ENCODE data around the gene CEMIP. TPM values are rescaled to one million over a fixed set of nuclear protein-coding genes. Genes with fewer than 3 reads are reported as not detected.

CEMIP gene
- total and polyA plus RNA-seq, 2 of the 13 experiments (the other 11 are each of a cell fraction or from before 2014, with no cell fraction given): 4.3 to 28.5 TPM

DNA sequence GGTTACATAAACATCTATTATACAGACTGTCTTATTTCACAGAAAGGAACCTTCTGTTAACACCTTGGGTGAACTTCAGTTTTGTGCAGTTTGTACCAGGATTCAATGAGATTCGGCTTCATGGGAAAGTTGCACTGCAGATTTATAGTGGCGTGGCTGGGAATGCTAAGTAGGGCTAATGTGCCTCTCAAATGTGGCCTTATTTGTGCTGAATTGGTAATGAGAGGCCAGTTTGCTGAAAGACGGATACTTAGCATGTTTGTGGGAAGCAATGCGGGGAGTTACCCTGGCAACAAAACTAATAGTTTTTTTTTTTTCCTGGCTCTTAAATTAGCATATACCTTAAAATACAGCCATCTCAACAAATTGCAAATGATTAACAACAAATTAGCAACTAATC, 28.6 kb upstream of the CEMIP start:
- H3K27ac ChIP-seq (ENCODE audit: extremely low read length, insufficient read depth, low read length): no peak overlapping the region
- BruUV-seq (replicated peaks): no TSS peak
- no peak overlapping the region for H3K4me2 ChIP-seq (ENCODE audit: low read depth, low read length)
- ATAC-seq (no peak), FAIRE-seq (no peak), DNase-seq (ENCODE audit: low spot score) (no peak)
- ChIA-PET CTCF (ENCODE audit: low intra/inter-chr PET ratio, low total read pairs) (no interaction called here), POLR2A (no interaction called here)
- intact Hi-C loops (cut with micrococcal nuclease; ENCODE audit: unreplicated experiment): no loop called here
- in situ Hi-C loops (cut with HindIII; ENCODE audit: extremely low pct_ligation_motif_present, low pct_unique_long_range_greater_than_20kb): no loop called here
- H3K9me3 ChIP-seq (ENCODE audit: low read length): no peaks in the 10 kb centered on the region
- no peaks in the 10 kb centered on the region for H4K20me1 ChIP-seq (ENCODE audit: insufficient read depth, low read length)
- WGBS (ENCODE audit: low lambda C conversion rate): 97% methylated on average over 4 of the region's 4 CpGs
- H3K4me1 ChIP-seq (ENCODE audit: insufficient read depth, low read length): no peaks in the 10 kb centered on the region
- H3K9ac ChIP-seq (ENCODE audit: insufficient read depth, low read depth, low read length): no peak overlapping the region
- H3K36me3 ChIP-seq (replicated peaks in 1 of 2; ENCODE audit: control insufficient read depth in 1 of 2, insufficient read depth in 2 of 2, low read length in 2 of 2): no peaks in the 10 kb centered on the region; a peak in 2 of 5 replicates
- TF ChIP-seq, protein P1, sequence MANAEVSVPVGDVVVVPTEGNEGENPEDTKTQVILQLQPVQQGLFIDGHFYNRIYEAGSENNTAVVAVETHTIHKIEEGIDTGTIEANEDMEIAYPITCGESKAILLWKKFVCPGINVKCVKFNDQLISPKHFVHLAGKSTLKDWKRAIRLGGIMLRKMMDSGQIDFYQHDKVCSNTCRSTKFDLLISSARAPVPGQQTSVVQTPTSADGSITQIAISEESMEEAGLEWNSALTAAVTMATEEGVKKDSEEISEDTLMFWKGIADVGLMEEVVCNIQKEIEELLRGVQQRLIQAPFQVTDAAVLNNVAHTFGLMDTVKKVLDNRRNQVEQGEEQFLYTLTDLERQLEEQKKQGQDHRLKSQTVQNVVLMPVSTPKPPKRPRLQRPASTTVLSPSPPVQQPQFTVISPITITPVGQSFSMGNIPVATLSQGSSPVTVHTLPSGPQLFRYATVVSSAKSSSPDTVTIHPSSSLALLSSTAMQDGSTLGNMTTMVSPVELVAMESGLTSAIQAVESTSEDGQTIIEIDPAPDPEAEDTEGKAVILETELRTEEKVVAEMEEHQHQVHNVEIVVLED (CRISPR knock-in tag; IDR thresholded peaks at IDR 0.05; ENCODE audit: borderline replicate concordance): no peak
- TF ChIP-seq CBX2 (IDR thresholded peaks at IDR 0.05; ENCODE audit: low read depth, low read length): no peak
- no peak for TF ChIP-seq CBX2 (CRISPR knock-in tag; IDR thresholded peaks at IDR 0.05; ENCODE audit: low read depth)
- TF ChIP-seq ELF3 (CRISPR knock-in tag; IDR thresholded peaks at IDR 0.05): no peak
- TF ChIP-seq POLR2AphosphoS2 (IDR thresholded peaks at IDR 0.05; ENCODE audit: low read depth, low read length): no peak
- no peak for TF ChIP-seq ZNF605 (CRISPR knock-in tag; IDR thresholded peaks at IDR 0.05)
- no peak for TF ChIP-seq ZMYM3 (CRISPR knock-in tag; IDR thresholded peaks at IDR 0.05)
- no peak for TF ChIP-seq HNRNPL (IDR thresholded peaks at IDR 0.05; ENCODE audit: low read depth, low read length)
- no peak for TF ChIP-seq ZNF709 (CRISPR knock-in tag; IDR thresholded peaks at IDR 0.05)
- no peak for TF ChIP-seq ZNF546 (CRISPR knock-in tag; conservative IDR thresholded peaks at IDR 0.05)
- no peak for TF ChIP-seq AKAP8 (CRISPR knock-in tag; IDR thresholded peaks at IDR 0.05)
- no peak for TF ChIP-seq ZNF678 (CRISPR knock-in tag; IDR thresholded peaks at IDR 0.05)
- TF ChIP-seq ZNF224 (CRISPR knock-in tag; IDR thresholded peaks at IDR 0.05): no peak
- TF ChIP-seq ZNF749 (CRISPR knock-in tag; IDR thresholded peaks at IDR 0.05; ENCODE audit: borderline replicate concordance): no peak
- no peak for TF ChIP-seq BRF2 (CRISPR knock-in tag; IDR thresholded peaks at IDR 0.05)
- TF ChIP-seq ZNF766 (CRISPR knock-in tag; IDR thresholded peaks at IDR 0.05; ENCODE audit: borderline replicate concordance): no peak
- no peak for TF ChIP-seq ZNF414 (CRISPR knock-in tag; IDR thresholded peaks at IDR 0.05)
- TF ChIP-seq ZNF276 (CRISPR knock-in tag; IDR thresholded peaks at IDR 0.05; ENCODE audit: low read depth): no peak
- no peak for TF ChIP-seq MYC (CRISPR knock-in tag; IDR thresholded peaks at IDR 0.05; ENCODE audit: borderline replicate concordance)
- H3K4me3 ChIP-seq (replicated peaks in 1 of 3; ENCODE audit: insufficient read depth in 1 of 3, low read depth in 2 of 3, low read length in 3 of 3): no peak overlapping the region
- no peaks in the 10 kb centered on the region for H3K79me2 ChIP-seq (ENCODE audit: insufficient read depth, low read length)
- no peaks in the 10 kb centered on the region for H3K27me3 ChIP-seq (ENCODE audit: control insufficient read depth in 1 of 2, insufficient read depth in 2 of 2, low read length in 2 of 2)
- no peak overlapping the region for H2AFZ ChIP-seq (ENCODE audit: low read length)
